Measurements from ENCODE around the gene BABAM1.

The BABAM1 gene

GRCh38 chr19:17324357-17325114, 57.3 kb downstream of the BABAM1 start:
- no peaks in the 10 kb centered on the region for H3K79me2 ChIP-seq
- TF ChIP-seq CTCF (IDR thresholded peaks at IDR 0.05): no peak
- no peak overlapping the region for H3K4me3 ChIP-seq (ENCODE audit: low read depth, low read length)
- H3K27ac ChIP-seq: no peak overlapping the region
- no peaks in the 10 kb centered on the region for H3K36me3 ChIP-seq (ENCODE audit: control insufficient read depth, insufficient read depth, low read length)
- H3K9ac ChIP-seq: no peak overlapping the region
- H3K4me1 ChIP-seq: no peaks in the 10 kb centered on the region
- H3K9me3 ChIP-seq (ENCODE audit: control insufficient read depth, low read length): no peaks in the 10 kb centered on the region
- H3K27me3 ChIP-seq (ENCODE audit: control insufficient read depth, insufficient read depth, low read length): no peaks in the 10 kb centered on the region
- no peak overlapping the region for H2AFZ ChIP-seq
- no peak overlapping the region for H3K4me2 ChIP-seq (ENCODE audit: low read length)

- Histone ChIP-seq H3K4me2 (ENCODE audit: low read length) (no peak overlapping the region), H3K79me2 (no peaks in the 10 kb centered on the region), H2AFZ (no peak overlapping the region), H3K36me3 (ENCODE audit: control insufficient read depth, insufficient read depth, low read length) (no peaks in the 10 kb centered on the region), H3K4me3 (ENCODE audit: low read depth, low read length) (no peak overlapping the region), H3K27ac (no peak overlapping the region), H3K27me3 (ENCODE audit: control insufficient read depth, insufficient read depth, low read length) (no peaks in the 10 kb centered on the region), H3K9me3 (ENCODE audit: control insufficient read depth, low read length) (no peaks in the 10 kb centered on the region), H3K4me1 (no peaks in the 10 kb centered on the region), H3K9ac (no peak overlapping the region)
- TF ChIP-seq CTCF (IDR thresholded peaks at IDR 0.05): no peak
These were observed 57.9 kb downstream of the BABAM1 start for GRCh38 chr19:17325133-17325532.

GRCh38 chr19:17325881-17326594, 58.8 kb downstream of the BABAM1 start:
- no peaks in the 10 kb centered on the region for H3K36me3 ChIP-seq (ENCODE audit: control insufficient read depth, insufficient read depth, low read length)
- H2AFZ ChIP-seq: no peak overlapping the region
- no peaks in the 10 kb centered on the region for H3K79me2 ChIP-seq
- no peaks in the 10 kb centered on the region for H3K27me3 ChIP-seq (ENCODE audit: control insufficient read depth, insufficient read depth, low read length)
- no peak overlapping the region for H3K9ac ChIP-seq
- no peaks in the 10 kb centered on the region for H3K9me3 ChIP-seq (ENCODE audit: control insufficient read depth, low read length)
- H3K4me1 ChIP-seq: no peaks in the 10 kb centered on the region
- TF ChIP-seq CTCF (IDR thresholded peaks at IDR 0.05): no peak
- H3K27ac ChIP-seq: no peak overlapping the region
- no peak overlapping the region for H3K4me2 ChIP-seq (ENCODE audit: low read length)
- no peak overlapping the region for H3K4me3 ChIP-seq (ENCODE audit: low read depth, low read length)

GRCh38 chr19:17326595-17326966, 59.3 kb downstream of the BABAM1 start:
- H3K9me3 ChIP-seq (ENCODE audit: control insufficient read depth, low read length): no peaks in the 10 kb centered on the region
- no peak overlapping the region for H2AFZ ChIP-seq
- no peak overlapping the region for H3K9ac ChIP-seq
- TF ChIP-seq CTCF (IDR thresholded peaks at IDR 0.05): no peak
- no peaks in the 10 kb centered on the region for H3K4me1 ChIP-seq
- no peaks in the 10 kb centered on the region for H3K79me2 ChIP-seq
- no peaks in the 10 kb centered on the region for H3K27me3 ChIP-seq (ENCODE audit: control insufficient read depth, insufficient read depth, low read length)
- no peaks in the 10 kb centered on the region for H3K36me3 ChIP-seq (ENCODE audit: control insufficient read depth, insufficient read depth, low read length)
- no peak overlapping the region for H3K4me2 ChIP-seq (ENCODE audit: low read length)
- no peak overlapping the region for H3K4me3 ChIP-seq (ENCODE audit: low read depth, low read length)
- H3K27ac ChIP-seq: no peak overlapping the region
